Stomach (tissue), 4 donors: ENCODE data around the gene PRKCB.

Experiments
- EP300 ChIP-seq: sonication (generic); formaldehyde crosslinking; IDR thresholded peaks from one replicate; pipeline ENCODE4 v1.6.1; 2017; ENCODE audit warnings: antibody characterized with exemption
- POLR2A ChIP-seq, 4 donors: fragments of 450-650 bp; IDR thresholded peaks; one replicate each; pipeline ENCODE4 v1.6.1; 2016; ENCODE audit warnings: antibody characterized with exemption in 4 of 4, control low read depth in 2 of 4, mild to moderate bottlenecking in 1 of 4, moderate library complexity in 1 of 4
- POLR2AphosphoS5 ChIP-seq, 3 donors: sonication (generic); formaldehyde crosslinking; IDR thresholded peaks; one replicate each; pipeline ENCODE4 v1.6.1; 2016; ENCODE audit warnings: antibody characterized with exemption in 3 of 3
- TF ChIP-seq, protein P1 (sequence below), 7 experiments: fragments of 450-650 bp in 4 of 7; fragments of 200-600 bp in 3 of 7; sonication (generic) in 3 of 7; IDR thresholded peaks; one replicate each; pipeline ENCODE4 v1.5.1; 2016 to 2019; ENCODE audit warnings: antibody characterized with exemption in 7 of 7, control low read depth in 2 of 7, mild to moderate bottlenecking in 1 of 7

DNA sequence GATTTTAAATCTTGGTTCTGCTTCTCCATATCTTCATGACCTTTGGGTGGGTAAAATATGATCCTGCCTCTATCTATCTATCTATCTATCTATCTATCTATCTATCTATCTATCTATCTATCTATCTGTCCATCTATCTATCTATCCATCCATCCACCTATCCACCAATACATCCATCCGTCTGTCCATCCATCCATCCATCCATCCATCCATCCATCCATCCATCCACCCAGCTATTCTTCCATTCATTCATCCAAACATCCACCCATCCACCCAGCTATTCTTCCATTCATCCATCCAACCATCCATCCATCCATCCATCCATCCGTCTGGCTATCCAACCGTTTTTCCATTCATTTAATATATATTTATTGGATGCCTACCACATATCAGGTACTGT, 11.5 kb downstream of the PRKCB start:
- TF ChIP-seq POLR2A (IDR thresholded peaks at IDR 0.05) (no peak), POLR2AphosphoS5 (IDR thresholded peaks at IDR 0.05) (no peak), EP300 (no peak)
- TF ChIP-seq, protein P1, sequence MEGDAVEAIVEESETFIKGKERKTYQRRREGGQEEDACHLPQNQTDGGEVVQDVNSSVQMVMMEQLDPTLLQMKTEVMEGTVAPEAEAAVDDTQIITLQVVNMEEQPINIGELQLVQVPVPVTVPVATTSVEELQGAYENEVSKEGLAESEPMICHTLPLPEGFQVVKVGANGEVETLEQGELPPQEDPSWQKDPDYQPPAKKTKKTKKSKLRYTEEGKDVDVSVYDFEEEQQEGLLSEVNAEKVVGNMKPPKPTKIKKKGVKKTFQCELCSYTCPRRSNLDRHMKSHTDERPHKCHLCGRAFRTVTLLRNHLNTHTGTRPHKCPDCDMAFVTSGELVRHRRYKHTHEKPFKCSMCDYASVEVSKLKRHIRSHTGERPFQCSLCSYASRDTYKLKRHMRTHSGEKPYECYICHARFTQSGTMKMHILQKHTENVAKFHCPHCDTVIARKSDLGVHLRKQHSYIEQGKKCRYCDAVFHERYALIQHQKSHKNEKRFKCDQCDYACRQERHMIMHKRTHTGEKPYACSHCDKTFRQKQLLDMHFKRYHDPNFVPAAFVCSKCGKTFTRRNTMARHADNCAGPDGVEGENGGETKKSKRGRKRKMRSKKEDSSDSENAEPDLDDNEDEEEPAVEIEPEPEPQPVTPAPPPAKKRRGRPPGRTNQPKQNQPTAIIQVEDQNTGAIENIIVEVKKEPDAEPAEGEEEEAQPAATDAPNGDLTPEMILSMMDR (IDR thresholded peaks at IDR 0.05) = no peak
